GM19438 (cell line): Measurements from ENCODE around the gene CFL1.

ENCODE experiments used
- ATAC-seq: cut with Tn5 transposase; IDR thresholded peaks from one replicate; pipeline ENCODE4 v1.9.1; 2021; ENCODE audit warnings: low read depth; ENCODE audit not compliant: unreplicated experiment

CFL1 gene

GRCh38 chr11:65888163-65888814, 30.3 kb upstream of the CFL1 start, which contains the start of gene FIBP:
Gene FIBP (minus strand): TSS chr11:65888471. CDS start chr11:65888418, 53 bp downstream.
- peak; percentile 45 for ATAC-seq

- no peak for ATAC-seq
Measured at GRCh38 chr11:65887723-65888162, 29.8 kb upstream of the CFL1 start.

DNA sequence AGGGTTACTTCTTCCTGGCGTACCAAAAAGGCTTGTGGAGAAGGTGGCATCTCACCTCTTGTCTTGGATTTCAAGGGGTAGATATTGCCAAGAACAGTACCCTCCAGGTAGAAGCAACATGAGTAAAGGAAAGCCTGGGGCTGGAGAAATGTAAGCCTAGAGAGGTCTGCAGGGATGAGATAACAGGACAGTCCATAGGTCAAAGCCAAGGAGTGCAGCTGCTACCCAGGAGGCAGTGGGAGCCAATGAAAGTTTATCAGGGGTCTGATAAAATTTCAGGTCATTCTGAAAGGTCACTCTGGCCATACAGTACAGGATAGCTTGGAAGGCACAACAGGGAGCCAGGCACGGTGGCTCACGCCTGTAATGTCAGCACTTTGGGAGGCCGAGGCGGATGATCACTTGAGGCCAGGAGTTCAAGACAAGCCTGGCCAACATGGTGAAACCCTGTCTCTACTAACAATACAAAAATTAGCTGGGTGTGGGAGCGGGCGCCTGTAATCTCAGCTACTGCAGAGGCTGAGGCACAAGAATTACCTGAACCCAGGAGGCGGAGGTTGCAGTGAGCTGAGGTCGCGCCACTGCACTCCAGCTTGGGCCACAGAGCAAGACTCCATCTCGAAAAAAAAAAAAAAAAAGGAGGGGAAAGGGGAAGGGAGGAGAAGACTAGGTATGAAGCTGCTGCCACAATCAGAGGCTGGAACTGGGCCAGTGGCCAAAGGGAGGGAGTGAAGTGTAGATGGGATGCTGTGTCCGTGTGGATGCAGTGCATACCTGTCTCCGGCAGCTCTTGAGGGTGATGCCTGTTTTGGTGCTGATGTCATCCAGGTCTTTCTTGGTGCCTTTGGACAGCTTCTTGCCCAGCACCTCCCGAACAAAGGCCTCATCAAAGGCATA, 29.1 kb upstream of the CFL1 start:
- no peak for ATAC-seq

DNA sequence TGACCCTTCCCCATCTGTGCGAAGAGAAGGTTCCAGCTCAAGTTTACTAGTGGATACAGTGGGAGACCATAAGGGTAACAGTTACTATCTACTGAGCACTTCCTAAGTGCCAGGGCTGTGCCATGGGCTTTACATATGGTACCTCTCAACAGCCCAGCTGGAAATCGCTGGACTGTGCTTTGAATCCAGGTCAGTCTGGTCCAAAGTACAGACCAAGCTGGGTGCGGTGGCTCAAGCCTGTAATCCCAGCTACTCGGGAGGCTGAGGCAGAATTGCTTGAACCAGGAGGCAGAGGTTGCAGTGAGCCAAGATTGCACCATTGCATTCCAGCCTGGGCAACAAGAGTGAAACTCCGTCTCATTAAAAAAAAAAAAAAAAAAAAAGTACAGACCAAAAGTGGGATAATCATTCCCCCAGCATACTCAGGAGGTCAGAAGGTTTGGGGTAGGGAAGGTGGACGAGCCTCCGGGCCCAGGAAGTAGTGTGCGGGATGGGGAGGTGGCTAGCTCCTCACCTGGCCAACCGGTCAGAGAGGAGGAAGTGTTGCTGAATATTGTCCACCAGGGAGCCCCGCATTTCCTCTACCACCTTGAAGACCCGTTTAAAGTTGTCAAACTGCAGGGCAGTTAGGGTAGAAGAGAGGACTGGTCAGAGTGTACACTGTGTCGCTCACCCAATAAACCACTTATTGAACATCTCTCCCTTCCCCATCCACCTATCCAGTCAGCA, 28.0 kb upstream of the CFL1 start:
- no peak for ATAC-seq

DNA sequence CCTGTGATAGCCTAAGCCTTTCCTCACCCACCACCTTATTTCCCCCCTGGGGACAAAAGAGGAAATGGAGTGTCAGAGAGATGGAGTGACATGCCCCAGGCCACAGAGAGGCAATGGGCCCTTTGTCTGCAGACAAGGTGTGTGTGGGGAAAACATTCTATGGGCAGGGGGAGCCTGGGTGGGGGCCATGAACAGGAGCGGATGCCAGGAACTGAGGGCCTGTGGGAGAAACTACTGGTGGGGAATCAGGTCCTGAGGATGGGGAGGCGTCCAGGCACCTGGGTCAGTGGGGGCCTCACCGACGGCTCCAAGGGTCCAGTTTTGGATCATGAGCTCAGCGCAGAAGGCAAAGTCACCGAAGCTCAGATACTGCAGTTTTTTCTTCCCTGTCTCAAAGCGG, 27.3 kb upstream of the CFL1 start:
- no peak for ATAC-seq

- ATAC-seq, result no peak
Measured at GRCh38 chr11:65884716-65885092, 26.7 kb upstream of the CFL1 start.

- no peak for ATAC-seq
Measured at GRCh38 chr11:65883786-65884715, 26.1 kb upstream of the CFL1 start.

DNA sequence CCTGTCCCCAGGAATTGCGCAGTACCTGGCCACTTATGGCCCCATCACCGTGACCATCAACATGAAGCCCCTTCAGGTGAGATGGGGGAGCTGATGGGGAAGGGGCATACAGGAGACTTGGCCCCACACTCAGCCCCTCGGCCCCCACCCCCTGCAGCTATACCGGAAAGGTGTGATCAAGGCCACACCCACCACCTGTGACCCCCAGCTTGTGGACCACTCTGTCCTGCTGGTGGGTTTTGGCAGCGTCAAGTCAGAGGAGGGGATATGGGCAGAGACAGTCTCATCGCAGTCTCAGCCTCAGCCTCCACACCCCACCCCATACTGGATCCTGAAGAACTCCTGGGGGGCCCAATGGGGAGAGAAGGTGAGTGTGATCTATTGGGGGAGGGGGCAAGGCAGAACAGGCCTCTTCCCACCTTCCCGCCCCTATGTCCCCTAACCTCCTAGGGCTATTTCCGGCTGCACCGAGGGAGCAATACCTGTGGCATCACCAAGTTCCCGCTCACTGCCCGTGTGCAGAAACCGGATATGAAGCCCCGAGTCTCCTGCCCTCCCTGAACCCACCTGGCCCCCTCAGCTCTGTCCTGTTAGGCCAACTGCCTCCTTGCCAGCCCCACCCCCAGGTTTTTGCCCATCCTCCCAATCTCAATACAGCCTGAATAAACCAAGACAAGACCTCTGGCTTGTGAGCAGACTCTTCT, 25.2 kb upstream of the CFL1 start:
- no peak for ATAC-seq

DNA sequence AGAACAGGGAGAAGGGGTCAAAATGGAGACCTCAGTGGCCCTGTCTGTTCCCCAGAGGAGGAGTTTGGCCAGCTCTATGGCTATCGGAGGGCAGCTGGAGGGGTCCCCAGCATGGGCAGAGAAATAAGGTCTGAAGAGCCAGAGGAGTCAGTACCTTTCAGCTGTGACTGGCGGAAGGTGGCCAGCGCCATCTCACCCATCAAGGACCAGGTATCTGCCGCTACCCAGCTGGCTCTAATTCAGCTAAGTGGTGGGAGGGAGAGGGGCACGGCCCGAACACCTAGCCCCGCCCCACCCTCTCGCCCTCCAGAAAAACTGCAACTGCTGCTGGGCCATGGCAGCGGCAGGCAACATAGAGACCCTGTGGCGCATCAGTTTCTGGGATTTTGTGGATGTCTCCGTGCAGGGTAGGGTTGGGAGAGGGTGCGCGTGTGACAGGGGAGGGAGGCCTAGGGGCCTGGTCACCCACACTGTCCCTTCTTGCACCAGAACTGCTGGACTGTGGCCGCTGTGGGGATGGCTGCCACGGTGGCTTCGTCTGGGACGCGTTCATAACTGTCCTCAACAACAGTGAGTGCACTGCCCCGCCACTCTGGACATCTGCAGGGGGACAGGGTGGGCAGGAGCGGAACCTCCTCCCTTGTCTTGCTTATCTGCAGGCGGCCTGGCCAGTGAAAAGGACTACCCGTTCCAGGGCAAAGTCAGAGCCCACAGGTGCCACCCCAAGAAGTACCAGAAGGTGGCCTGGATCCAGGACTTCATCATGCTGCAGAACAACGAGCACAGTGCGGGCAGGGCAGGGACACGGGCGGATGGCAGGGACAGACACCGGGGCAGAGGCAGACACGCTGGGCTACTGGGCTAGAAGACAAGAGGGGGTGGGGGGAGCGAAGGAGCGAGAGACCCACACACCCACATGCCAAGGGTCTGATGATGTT, 24.4 kb upstream of the CFL1 start:
- no peak for ATAC-seq

- ATAC-seq, result no peak
Measured at GRCh38 chr11:65880844-65881421, 23.0 kb upstream of the CFL1 start.

DNA sequence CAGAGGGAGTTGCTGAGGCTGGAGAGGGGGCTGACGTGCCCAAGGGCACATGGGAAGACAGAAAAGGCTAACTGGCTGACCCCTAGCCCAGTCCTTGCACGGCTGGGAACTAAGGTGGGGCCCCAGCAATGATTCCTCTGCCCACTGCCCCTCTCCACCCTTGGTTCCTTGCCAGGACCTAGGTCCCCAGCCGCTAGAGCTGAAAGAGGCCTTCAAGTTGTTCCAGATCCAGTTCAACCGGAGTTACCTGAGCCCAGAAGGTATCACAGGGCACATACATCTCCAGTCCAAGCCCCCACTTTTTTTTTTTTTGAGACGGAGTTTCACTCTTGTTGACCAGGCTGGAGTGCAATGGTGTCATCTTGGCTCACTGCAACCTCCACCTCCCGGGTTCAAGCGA, 22.0 kb upstream of the CFL1 start:
- no peak for ATAC-seq

GRCh38 chr11:65879617-65880016, 21.6 kb upstream of the CFL1 start, which contains the start of gene CTSW:
Gene CTSW (plus strand): TSS chr11:65879837. CDS start chr11:65879855, 18 bp downstream.
- ATAC-seq, result no peak

DNA sequence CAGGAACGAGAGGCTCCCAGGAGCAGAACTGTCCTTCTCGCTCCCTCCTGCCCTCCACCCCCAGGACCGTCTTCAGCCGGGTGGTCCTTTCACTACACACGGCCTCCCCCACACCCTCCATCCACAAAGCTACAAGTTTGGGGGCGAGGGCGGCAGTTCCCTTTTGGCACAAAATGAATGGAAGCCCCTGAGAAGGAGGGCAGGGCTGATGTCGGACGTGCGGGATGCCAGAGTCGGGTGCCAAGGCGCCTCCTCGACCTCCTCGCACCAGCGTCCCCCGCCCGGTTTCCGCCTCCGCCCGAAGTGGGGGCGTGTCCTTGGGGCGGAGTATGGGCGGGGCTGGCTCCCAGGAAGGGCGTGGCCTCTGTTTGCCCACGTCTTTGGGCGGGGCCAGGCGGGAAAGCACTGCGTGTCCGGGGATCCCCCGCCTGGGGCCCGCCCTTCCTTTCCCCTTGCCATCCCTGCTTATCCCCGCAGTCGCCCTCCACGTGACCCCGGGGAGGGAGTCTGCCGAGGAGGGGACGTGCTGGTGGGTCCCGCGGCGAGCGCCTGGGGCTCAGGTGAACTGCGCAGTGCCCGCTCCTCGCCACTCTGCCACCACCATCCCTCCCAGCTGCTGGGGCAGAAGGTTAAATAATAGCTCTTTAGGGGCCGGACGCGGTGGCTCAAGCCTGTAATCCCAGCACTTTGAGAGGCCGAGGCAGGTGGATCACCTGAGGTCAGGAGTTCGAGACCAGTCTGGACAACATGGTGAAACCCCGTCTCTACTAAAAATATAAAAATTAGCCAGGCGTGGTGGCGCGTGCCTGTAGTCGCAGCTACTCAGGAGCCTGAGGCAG, 15.6 kb upstream of the CFL1 start:
- ATAC-seq, result peak; percentile 73

DNA sequence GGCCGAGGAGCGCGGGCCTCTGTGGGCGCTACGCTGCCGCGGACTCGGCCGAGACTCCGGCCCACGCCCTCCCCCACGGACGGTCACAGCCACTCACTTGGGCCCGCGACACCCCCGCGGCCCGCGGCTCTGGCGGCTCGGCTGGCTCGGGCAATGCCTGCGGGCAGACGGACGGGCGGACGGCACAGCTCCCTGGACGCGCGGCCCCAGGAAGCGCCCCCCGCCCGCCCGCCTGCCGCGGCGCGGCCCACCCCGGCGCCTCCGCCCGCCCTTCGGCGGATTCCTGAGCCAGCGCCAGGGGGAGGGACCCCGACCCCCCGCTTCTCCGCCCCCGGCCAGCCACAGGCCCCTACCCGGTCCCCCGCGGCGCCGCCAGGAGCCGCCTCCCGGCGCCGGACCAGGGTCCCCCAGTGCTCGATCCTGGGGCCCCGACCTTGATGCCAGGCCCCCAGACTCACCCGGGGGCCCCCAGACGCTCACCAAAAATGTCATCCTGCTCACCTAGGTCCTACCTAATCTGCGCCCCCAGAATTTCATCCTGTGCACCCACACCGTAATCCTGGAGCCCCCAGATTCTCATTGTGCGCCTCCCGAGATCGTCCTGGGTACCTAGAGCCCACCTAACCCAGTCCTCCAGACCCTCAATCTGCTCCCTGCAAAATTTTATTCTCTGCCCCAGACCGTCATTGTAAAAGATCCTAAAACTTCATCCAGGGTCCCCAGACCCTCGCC, 14.8 kb upstream of the CFL1 start, which contains the start of gene EFEMP2:
Gene EFEMP2 (minus strand): TSS at position 215 of the 732 bp plus-strand sequence. CDS start 446 bp downstream, outside the sequence.
- no peak for ATAC-seq

DNA sequence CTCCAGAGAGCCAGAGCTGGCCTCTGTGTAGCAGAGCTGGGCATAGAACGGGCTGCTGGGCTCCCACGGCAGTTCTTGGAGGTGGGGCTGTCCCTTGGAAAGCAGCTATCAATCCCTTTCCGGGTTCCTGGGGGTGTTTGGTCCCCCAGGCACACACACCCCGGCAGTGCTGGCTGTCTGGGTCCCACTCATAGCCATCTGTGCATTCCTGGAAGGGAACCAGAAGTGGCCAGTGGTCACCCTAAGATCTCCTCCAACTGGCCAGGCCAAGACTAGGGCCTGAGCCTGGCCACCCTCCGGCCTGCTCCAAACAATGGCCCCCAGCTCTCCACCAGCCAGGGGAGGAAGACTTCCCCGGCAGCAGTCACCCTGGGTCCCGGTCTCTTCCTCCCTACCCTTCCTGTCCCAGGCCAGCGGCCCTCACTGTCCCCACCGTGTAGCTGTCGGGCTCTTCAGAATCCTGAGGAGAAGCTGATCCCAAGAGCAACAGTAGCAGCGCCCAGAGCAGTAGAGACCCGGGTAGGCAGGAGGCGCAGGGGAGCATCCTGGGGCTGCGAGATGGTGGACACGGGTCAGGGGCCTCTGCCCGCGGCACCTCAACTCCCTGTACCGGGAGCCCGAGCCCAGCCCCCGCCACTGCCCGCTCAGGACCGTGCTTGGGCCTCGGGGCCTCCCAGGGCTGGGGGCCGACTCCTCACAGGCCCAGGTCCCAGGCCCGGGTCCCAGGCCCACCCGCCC, 14.0 kb upstream of the CFL1 start:
- no peak for ATAC-seq
